Activated CD8-positive, alpha-beta memory T cell treated with anti-CD3 and anti-CD28 coated beads, Interleukin-2, amount 10 ng/mL, durations not matched to agents 7 days and 5 days (primary cell): ENCODE data around the gene DNER. TPM values are rescaled to one million over a fixed set of nuclear protein-coding genes. Genes with fewer than 3 reads are reported as not detected.
"Not testable (repeated sequence)": the region's sequence is repeated elsewhere in the genome, so short reads cannot be mapped to it uniquely, and the experiment has no call there.

Experiments
- ATAC-seq: fragments of 150-1000 bp; cut with Tn5 transposase; one replicate; pipeline ENCODE4 v1.10.0; 2021; ENCODE audit warnings: moderate library complexity
- CTCF ChIA-PET: fragments of 350-600 bp; sonication (Branson Sonifier 250); formaldehyde crosslinking; loops from one replicate; lab custom pipeline; 2021; ENCODE audit warnings: antibody characterized with exemption; lab: Charles Lee
- DNase-seq: peaks from one replicate; pipeline ENCODE4 v3.0.0-alpha.2; 2020
- H3K27ac Mint-ChIP-seq: one replicate; pipeline ENCODE4 v1.8.0; 2021; ENCODE audit warnings: mild to moderate bottlenecking, mixed read lengths
- H3K27me3 Mint-ChIP-seq: one replicate; pipeline ENCODE4 v1.8.0; 2021; ENCODE audit warnings: mixed read lengths
- H3K36me3 Mint-ChIP-seq: one replicate; pipeline ENCODE4 v1.8.0; 2021; ENCODE audit warnings: mild to moderate bottlenecking, mixed read lengths
- H3K4me1 Mint-ChIP-seq: one replicate; pipeline ENCODE4 v1.8.0; 2021; ENCODE audit warnings: mixed read lengths
- H3K4me3 Mint-ChIP-seq: one replicate; pipeline ENCODE4 v1.8.0; 2021; ENCODE audit warnings: mild to moderate bottlenecking, moderate library complexity, mixed read lengths
- H3K9me3 Mint-ChIP-seq: one replicate; pipeline ENCODE4 v1.8.0; 2022; ENCODE audit warnings: low read depth, mixed read lengths
- total RNA-seq, 2 experiments: library from RNA; stranded (reverse); gene quantifications; one replicate each; pipeline ENCODE4 v1.2.3, GENCODE V29; 2021

The DNER gene
- total RNA-seq, 2 experiments from 2014 or later = not detected

DNA sequence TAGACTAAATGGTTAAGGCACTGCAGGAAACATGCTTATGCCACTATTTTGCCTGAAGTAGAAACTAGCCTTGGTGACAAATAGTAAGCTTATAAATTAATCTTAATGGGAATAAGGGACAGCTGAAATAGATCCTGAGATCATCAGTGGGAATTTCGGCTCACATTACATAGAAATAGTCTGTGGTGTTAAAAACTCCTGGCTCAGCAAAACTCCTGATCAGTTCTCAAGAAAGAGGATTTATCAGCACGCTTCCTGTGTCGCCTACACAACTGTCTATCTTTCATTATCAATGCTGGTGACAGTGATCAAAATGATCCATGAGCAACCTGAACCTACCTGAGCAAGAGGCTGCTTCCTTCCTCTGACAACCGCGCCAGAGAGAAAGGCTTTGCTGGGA, 17.0 kb upstream of the DNER start:
- CTCF ChIA-PET = no interaction called here
- ATAC-seq (no peak), DNase-seq (no peak)
- H3K4me3 Mint-ChIP-seq = no peak overlapping the region
- H3K9me3 Mint-ChIP-seq = no peaks in the 10 kb centered on the region
- no peaks in the 10 kb centered on the region for H3K36me3 Mint-ChIP-seq
- H3K27ac Mint-ChIP-seq = no peak overlapping the region
- peaks cover 1% of the 10 kb centered on the region for H3K4me1 Mint-ChIP-seq
- peaks cover 7% of the 10 kb centered on the region for H3K27me3 Mint-ChIP-seq

- CTCF ChIA-PET = no interaction called here
- ATAC-seq (no peak), DNase-seq (no peak)
- Mint-ChIP-seq H3K4me3 (no peak overlapping the region), H3K36me3 (no peaks in the 10 kb centered on the region), H3K4me1 (peaks cover 4% of the 10 kb centered on the region), H3K27ac (no peak overlapping the region), H3K9me3 (no peaks in the 10 kb centered on the region), H3K27me3 (peaks cover 12% of the 10 kb centered on the region)
Measured at GRCh38 chr2:229728370-229728769, 14.0 kb upstream of the DNER start.

DNA sequence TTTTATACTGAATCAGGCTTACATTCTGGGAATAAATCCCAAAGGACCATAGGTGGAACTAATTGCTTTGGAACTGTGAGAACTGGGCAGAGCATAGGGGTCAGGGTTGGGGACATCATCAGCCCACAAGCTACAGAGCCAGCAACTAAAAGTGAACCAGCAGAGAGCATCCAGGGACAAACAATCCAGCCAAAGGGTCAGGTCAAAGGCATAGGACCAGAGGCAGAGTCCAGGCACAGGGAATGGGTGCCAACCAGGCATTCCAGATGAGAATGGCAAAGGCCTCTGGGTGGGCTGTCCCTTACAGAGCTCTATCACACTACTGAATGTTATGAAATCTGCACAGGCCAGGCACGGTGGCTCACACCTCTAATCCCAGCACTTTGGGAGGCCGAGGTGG, 12.3 kb upstream of the DNER start:
- Mint-ChIP-seq H3K9me3 (no peaks in the 10 kb centered on the region), H3K36me3 (no peaks in the 10 kb centered on the region), H3K27ac (no peak overlapping the region), H3K4me1 (peaks cover 3% of the 10 kb centered on the region), H3K4me3 (no peak overlapping the region), H3K27me3 (peaks cover 21% of the 10 kb centered on the region)
- ATAC-seq = no peak
- DNase-seq = no peak
- CTCF ChIA-PET = no interaction called here

- no peak for ATAC-seq
- H3K27ac Mint-ChIP-seq = no peak overlapping the region
- H3K4me1 Mint-ChIP-seq = peaks cover 3% of the 10 kb centered on the region
- CTCF ChIA-PET = interaction anchor here (0.8 kb wide), 1 partner anchor 9 kb away, joined by 3 read pairs; no protein-coding TSS in a partner anchor
- H3K27me3 Mint-ChIP-seq = peaks cover 18% of the 10 kb centered on the region
- no peaks in the 10 kb centered on the region for H3K9me3 Mint-ChIP-seq
- H3K36me3 Mint-ChIP-seq = no peaks in the 10 kb centered on the region
- no peak for DNase-seq
- no peak overlapping the region for H3K4me3 Mint-ChIP-seq
Measured at GRCh38 chr2:229725716-229726574, 11.6 kb upstream of the DNER start.

GRCh38 chr2:229723192-229723591, 8.8 kb upstream of the DNER start:
- H3K4me1 Mint-ChIP-seq, DNase-seq, H3K36me3 Mint-ChIP-seq, H3K4me3 Mint-ChIP-seq, CTCF ChIA-PET, H3K9me3 Mint-ChIP-seq, H3K27ac Mint-ChIP-seq, ATAC-seq: not testable (repeated sequence)
- peaks cover 29% of the 10 kb centered on the region for H3K27me3 Mint-ChIP-seq

- no peak overlapping the region for H3K4me3 Mint-ChIP-seq
- CTCF ChIA-PET = interaction anchor here (1.1 kb wide), 1 partner anchor 9 kb away, joined by 4 read pairs; no protein-coding TSS in a partner anchor
- H3K27ac Mint-ChIP-seq = no peak overlapping the region
- peaks cover 56% of the 10 kb centered on the region for H3K27me3 Mint-ChIP-seq
- no peak for DNase-seq
- H3K4me1 Mint-ChIP-seq = peaks cover 8% of the 10 kb centered on the region
- no peaks in the 10 kb centered on the region for H3K36me3 Mint-ChIP-seq
- ATAC-seq = no peak
- H3K9me3 Mint-ChIP-seq = no peaks in the 10 kb centered on the region
Measured at GRCh38 chr2:229719926-229720647, 5.7 kb upstream of the DNER start.

DNA sequence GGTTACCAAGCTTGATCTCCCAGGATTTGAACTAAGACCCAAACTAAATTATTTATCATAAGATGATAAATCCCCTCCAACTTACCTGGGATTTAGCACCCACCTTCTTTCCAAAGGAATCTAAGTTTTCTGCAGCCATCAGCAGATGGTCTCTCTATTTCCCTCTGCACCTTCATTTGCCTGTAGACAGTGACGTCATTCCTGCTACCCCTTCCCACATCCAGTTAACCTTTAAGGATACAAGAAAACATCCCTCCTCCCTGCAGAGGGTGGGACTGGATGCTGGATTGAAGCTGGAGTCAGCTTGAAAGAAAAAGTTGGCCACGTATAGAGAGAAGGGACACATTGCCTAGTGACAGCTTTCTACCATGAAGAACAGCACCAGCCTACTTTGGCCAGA, 3.7 kb upstream of the DNER start:
- Mint-ChIP-seq H3K4me1 (peaks cover 8% of the 10 kb centered on the region), H3K27me3 (peaks cover 56% of the 10 kb centered on the region), H3K9me3 (no peaks in the 10 kb centered on the region), H3K27ac (no peak overlapping the region), H3K4me3 (no peak overlapping the region), H3K36me3 (no peaks in the 10 kb centered on the region)
- ATAC-seq (no peak), DNase-seq (no peak)
- CTCF ChIA-PET = no interaction called here

DNA sequence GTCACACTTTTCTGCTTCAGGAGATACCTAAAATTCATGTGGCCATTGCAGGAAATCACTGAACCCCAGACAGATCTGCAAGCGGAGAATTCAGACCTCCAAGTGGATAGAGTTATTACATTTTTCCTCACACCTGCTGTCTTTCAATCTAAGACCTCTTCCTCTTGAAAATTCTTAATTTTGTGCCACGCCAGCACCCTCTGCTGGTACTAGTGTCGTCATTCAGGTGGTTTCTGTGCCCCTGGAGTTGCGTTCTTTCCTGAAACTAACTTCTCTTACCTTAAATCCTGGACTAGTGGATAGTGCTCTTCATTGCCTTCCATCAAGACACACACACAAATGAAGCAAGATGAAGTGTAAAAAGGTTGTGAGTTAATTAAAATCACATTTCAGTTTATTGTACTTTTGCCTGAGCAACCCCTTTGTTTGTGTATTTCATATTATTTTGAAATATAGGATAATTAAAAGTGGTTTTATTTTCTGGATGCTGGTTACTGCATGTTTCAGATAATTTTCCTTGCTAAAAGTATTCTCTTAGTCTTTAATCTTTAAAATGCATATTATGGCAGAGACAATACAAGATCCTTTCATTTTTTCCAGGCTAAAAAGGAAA, 1.6 kb upstream of the DNER start:
- Mint-ChIP-seq H3K27me3 (peaks cover 70% of the 10 kb centered on the region), H3K9me3 (no peaks in the 10 kb centered on the region)

GRCh38 chr2:229714736-229715541, 584 bp upstream of the DNER start:
- no peaks in the 10 kb centered on the region for H3K36me3 Mint-ChIP-seq
- DNase-seq = peak; percentile 61
- ATAC-seq = peak; percentile 53
- H3K27me3 Mint-ChIP-seq = peaks cover 77% of the 10 kb centered on the region
- CTCF ChIA-PET = interaction anchor here (0.6 kb wide), 1 partner anchor 9 kb away, joined by 3 read pairs; no protein-coding TSS in a partner anchor
- peak overlapping the region; percentile 13 for H3K4me3 Mint-ChIP-seq
- H3K27ac Mint-ChIP-seq = no peak overlapping the region
- H3K9me3 Mint-ChIP-seq = no peaks in the 10 kb centered on the region
- H3K4me1 Mint-ChIP-seq = peaks cover 8% of the 10 kb centered on the region

More for the DNA sequence above, 1.6 kb upstream of the DNER start:
- no peaks in the 10 kb centered on the region for H3K36me3 Mint-ChIP-seq
- H3K4me3 Mint-ChIP-seq = no peak overlapping the region
- CTCF ChIA-PET = interaction anchor here (0.6 to 0.8 kb wide), 2 partner anchors 283 to 284 kb away, joined by 3 read pairs; no protein-coding TSS in a partner anchor
- DNase-seq (no peak), ATAC-seq (no peak)
- H3K4me1 Mint-ChIP-seq = peaks cover 8% of the 10 kb centered on the region
- no peak overlapping the region for H3K27ac Mint-ChIP-seq

GRCh38 chr2:229713371-229714079, 830 bp downstream of the DNER start:
- ATAC-seq = no peak
- no peak overlapping the region for H3K4me3 Mint-ChIP-seq
- H3K9me3 Mint-ChIP-seq = no peaks in the 10 kb centered on the region
- H3K27me3 Mint-ChIP-seq = peaks cover 78% of the 10 kb centered on the region
- H3K4me1 Mint-ChIP-seq = peaks cover 8% of the 10 kb centered on the region
- no peak overlapping the region for H3K27ac Mint-ChIP-seq
- CTCF ChIA-PET = no interaction called here
- DNase-seq = no peak
- H3K36me3 Mint-ChIP-seq = no peaks in the 10 kb centered on the region

- H3K4me1 Mint-ChIP-seq = peaks cover 8% of the 10 kb centered on the region
- H3K4me3 Mint-ChIP-seq = no peak overlapping the region
- ATAC-seq (no peak), DNase-seq (no peak)
- H3K27ac Mint-ChIP-seq = no peak overlapping the region
- no peaks in the 10 kb centered on the region for H3K36me3 Mint-ChIP-seq
- CTCF ChIA-PET = no interaction called here
- H3K9me3 Mint-ChIP-seq = no peaks in the 10 kb centered on the region
- peaks cover 76% of the 10 kb centered on the region for H3K27me3 Mint-ChIP-seq
Measured at GRCh38 chr2:229712136-229712535, 2.2 kb downstream of the DNER start.

DNA sequence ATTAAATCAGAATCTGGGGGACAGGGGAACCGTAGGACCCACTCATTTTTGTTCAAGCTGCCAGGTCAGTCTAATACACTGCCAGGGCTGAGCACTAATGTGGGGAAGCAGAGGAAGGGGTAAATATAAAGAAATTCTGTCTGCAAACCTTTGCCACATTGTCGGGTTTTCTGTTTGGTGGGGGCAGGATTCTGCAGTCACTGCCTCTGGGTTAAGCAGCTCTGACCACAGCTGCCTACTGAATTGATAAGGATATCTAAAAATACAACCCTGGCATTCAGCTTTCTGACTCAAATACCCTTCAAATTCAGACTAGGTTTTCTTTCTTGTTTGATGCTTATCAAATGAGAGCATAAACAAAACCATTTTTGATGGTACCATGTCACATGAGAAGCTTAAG, 6.0 kb downstream of the DNER start:
- H3K4me1 Mint-ChIP-seq = peaks cover under 1% of the 10 kb centered on the region
- H3K9me3 Mint-ChIP-seq = no peaks in the 10 kb centered on the region
- no peak overlapping the region for H3K4me3 Mint-ChIP-seq
- ATAC-seq (no peak), DNase-seq (no peak)
- H3K36me3 Mint-ChIP-seq = no peaks in the 10 kb centered on the region
- peaks cover 60% of the 10 kb centered on the region for H3K27me3 Mint-ChIP-seq
- no peak overlapping the region for H3K27ac Mint-ChIP-seq
- CTCF ChIA-PET = no interaction called here
